ENCODE results near the gene WDTC1.

The WDTC1 gene

DNA sequence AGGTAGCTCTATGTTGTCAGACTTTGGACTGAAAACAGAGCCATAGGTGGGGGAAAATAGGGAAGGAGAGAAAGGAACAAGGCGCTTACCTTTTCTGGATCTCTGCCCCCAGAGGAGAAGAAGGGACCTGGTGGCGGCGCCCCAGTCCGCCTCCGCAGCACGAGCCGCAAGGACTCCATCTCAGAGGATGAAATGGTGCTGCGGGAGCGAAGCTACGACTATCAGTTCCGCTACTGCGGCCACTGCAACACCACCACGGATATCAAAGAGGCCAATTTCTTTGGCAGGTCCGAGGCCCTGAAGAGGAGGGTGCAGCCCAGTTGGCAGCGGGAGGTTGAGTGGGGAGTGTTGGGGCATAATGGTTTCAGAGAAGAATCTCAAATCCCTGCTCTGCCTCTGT is 69.1 kb downstream of the WDTC1 start:
- TF ChIP-seq CTCF (IDR thresholded peaks at IDR 0.05; ENCODE audit: low read depth, low read length), result no peak
- no peak for DNase-seq (ENCODE audit: extremely low read depth, low read depth)

DNA sequence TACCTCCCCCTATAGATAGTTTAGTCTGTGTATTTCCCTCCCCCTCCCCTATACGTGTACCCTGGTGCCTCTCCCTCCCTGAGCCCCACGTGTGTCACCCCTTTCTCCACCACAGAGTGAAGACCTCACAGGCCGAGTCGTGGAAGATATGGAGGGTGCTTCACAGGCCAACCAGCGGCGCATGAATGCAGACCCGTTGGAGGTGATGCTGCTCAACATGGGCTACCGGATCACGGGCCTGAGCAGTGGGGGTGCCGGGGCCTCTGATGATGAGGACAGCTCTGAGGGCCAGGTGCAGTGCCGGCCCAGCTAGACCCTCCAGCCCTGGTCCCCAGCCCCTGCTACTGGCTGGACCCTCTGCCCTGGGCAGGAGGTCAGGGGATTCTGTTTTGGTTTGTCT is 71.6 kb downstream of the WDTC1 start:
- DNase-seq (ENCODE audit: extremely low read depth, low read depth), result no peak

DNA sequence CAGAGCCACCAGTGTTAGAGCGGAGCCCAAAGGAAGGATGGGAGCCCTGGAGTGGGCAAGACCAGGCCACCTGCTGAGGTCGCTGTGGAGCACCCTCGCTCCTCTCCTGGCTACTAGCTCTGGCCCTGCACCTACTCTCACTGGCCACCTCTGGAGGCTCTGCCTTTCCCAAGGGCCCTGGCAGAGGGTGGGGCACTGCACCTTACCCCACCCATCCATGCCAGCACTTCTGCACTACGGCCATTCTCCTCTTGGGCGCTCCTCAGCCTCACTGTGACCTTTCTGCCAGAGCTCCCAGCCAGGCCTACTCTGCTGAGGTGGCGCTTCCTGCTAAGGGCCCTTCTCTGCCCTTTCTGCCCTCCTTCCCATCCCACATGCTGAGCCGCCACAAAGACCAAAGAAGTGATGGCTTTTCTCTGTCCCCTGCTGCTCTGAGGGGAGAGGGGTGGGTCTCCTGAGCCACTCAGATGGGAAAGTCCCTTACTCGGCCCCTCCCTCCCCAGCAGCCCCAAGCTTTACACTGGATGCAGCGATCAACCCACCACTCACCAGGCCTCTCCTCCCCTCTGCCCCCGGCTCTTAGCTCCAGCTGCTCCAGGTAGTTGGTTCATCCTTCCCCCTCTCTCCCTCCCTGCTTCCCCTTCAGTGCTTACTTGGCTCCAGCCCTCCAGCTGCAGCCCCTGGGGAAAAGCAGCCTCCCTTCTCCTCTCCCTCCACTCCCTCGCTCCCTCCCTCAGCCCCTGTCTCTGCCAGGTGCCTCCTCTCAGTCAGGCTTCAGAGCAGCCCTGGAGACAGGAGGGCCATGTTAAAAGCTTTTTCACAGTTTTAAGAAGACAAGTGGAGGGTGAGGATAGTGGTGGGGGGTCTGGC is 72.7 kb downstream of the WDTC1 start:
- no peak for DNase-seq (ENCODE audit: extremely low read depth, low read depth)
- no peak for TF ChIP-seq CTCF (IDR thresholded peaks at IDR 0.05; ENCODE audit: low read depth, low read length)

More for the DNA sequence above, 71.6 kb downstream of the WDTC1 start:
- no peak for TF ChIP-seq CTCF (IDR thresholded peaks at IDR 0.05; ENCODE audit: low read depth, low read length)

DNA sequence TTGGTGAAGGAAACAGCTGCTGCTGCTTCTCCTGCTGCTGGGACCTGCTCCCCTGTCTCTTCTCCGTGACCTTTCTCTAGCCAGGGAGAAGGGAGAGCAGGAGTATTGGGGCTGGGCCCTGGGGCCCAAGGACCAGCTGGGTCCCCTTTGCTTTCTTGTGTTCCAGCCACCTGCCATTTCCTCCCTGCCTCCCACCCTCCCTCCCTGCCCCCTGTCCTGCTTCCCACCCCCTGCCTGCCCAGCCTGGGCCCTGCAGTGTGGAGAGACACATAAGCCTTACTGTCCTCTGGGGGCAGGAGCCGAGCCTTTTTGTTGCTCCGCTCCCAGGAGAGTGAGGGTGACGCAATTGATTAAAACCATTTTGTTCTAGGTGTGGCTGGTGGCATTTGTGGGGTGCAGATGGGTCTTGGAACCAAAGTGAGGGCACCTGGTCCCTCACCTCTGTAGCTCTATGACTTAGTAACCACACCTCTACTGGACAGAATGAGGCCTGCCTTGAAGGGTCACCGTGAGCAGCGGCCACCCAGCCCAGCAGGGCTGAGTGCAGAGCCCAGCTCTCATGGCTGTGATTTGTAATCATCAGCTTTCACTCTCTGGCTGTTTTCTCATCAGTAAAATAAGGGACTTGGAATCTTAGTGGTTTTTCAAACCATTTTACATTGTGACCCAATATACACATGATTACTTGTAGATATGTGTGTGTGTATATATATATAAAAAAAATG is 73.6 kb downstream of the WDTC1 start:
- DNase-seq (ENCODE audit: extremely low read depth, low read depth), result no peak
- TF ChIP-seq CTCF (IDR thresholded peaks at IDR 0.05; ENCODE audit: low read depth, low read length), result no peak

GRCh38 chr1:27314169-27314568 is 79.7 kb downstream of the WDTC1 start:
- no peak for DNase-seq (ENCODE audit: extremely low read depth, low read depth)
- no peak for TF ChIP-seq CTCF (IDR thresholded peaks at IDR 0.05; ENCODE audit: low read depth, low read length)

GRCh38 chr1:27314737-27315136 is 80.3 kb downstream of the WDTC1 start:
- no peak for DNase-seq (ENCODE audit: extremely low read depth, low read depth)
- TF ChIP-seq CTCF (IDR thresholded peaks at IDR 0.05; ENCODE audit: low read depth, low read length), result no peak

DNA sequence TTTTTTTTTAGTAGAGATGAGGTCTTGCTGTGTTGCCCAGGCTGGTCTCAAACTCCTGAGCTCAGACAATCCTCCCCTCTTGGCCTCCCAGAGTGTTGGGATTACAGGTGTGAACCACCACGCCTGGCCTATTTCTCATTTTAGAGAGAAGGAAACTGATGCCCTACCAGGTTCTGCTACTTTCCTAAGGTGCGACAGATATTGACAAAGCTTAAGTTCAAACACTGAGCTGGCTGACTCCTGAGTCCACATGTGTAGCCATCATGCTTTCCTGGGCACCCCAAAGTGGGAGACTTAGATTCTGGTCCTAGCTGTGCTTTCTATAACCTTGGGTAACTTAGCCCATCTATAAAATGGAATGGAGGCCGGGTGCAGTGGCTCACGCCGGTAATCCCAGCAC is 82.4 kb downstream of the WDTC1 start:
- DNase-seq (ENCODE audit: extremely low read depth, low read depth), result no peak

More for the DNA sequence above, 82.4 kb downstream of the WDTC1 start:
- no peak for TF ChIP-seq CTCF (IDR thresholded peaks at IDR 0.05; ENCODE audit: low read depth, low read length)

All from AG09319 (cell line).